Progenitor cell of endocrine pancreas (in vitro differentiated cells): ENCODE results near the gene ASMT. TPM values are rescaled to one million over a fixed set of nuclear protein-coding genes. Genes with fewer than 3 reads are reported as not detected.

Experiments used
- DNase-seq: peaks from one replicate; pipeline ENCODE4 v3.0.0; 2021; ENCODE audit warnings: low spot score; ENCODE audit not compliant: unreplicated experiment
- H3K27ac Mint-ChIP-seq: 2 replicates; pipeline ENCODE4 v1.8.0; 2021; ENCODE audit warnings: mild to moderate bottlenecking, moderate library complexity, mixed read lengths
- H3K27me3 Mint-ChIP-seq: 2 replicates; pipeline ENCODE4 v1.8.0; 2021; ENCODE audit warnings: mixed read lengths
- H3K36me3 Mint-ChIP-seq: 2 replicates; pipeline ENCODE4 v1.8.0; 2022; ENCODE audit warnings: mixed read lengths; ENCODE audit not compliant: insufficient read depth
- H3K4me1 Mint-ChIP-seq: 2 replicates; pipeline ENCODE4 v1.8.0; 2021; ENCODE audit warnings: low read depth, mixed read lengths
- H3K4me3 Mint-ChIP-seq: 2 replicates; pipeline ENCODE4 v1.8.0; 2021; ENCODE audit warnings: low read depth, mild to moderate bottlenecking, moderate library complexity, mixed read lengths
- H3K9me3 Mint-ChIP-seq: 2 replicates; pipeline ENCODE4 v1.8.0; 2021; ENCODE audit warnings: low read depth, mixed read lengths
- total RNA-seq: library from RNA; stranded (reverse); gene quantifications from 2 replicates; pipeline ENCODE4 v1.2.1, GENCODE V29; 2021
- TF ChIP-seq, protein P1 (sequence below): fragments of 200-600 bp; sonication (generic); IDR thresholded peaks from one replicate; pipeline ENCODE4 v1.5.0; 2021; ENCODE audit warnings: antibody characterized with exemption, mild to moderate bottlenecking; ENCODE audit not compliant: unreplicated experiment

Gene ASMT
- total RNA-seq, 1 donor from 2014 or later = 0.36 TPM

DNA sequence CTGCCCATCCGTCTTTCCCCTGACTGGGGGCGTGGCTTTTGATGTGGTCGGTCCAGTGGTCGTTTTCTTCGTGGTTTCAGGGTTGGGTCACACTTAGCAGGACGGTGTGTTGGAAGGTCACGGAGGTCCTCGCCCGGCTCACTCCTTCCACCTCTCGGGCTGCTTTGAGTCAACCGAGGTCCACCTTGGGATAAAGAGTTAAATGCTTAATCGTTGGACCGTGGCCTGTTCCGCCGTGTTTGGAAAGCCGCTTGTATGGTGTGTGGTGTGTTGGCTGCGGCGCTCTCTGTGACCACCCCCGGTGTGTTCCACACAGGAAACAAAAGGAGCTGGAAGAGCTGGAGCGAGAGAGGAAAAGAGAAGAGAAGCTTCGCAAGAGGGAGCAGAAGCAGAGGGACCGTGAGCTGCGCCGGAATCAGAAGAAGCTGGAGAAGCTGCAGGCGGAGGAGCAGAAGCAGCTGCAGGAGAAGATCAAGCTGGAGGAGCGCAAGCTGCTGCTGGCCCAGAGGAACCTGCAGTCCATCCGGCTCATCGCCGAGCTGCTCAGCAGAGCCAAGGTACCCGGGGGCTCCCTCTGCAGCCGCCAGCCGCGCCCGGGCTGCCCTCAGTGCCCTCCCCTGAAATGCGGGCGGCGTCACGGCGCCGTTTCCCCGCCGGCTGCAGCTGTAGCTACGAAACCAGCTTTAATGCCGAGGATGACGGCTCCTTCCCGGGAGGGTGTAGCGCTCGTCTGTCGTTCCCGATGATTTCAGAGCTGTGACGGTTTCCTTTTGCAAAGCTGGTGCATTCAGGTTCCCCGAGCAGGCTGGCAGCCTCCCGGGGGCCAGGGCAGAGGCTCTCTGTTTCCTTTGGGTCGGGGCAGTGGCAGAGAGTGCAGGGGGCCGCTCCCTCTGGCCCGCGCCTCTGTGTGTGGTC, 15.7 kb upstream of the ASMT start:
- Mint-ChIP-seq H3K4me3 (no peak overlapping the region), H3K36me3 (peaks cover 39% of the 10 kb centered on the region), H3K27me3 (no peaks in the 10 kb centered on the region), H3K4me1 (no peaks in the 10 kb centered on the region), H3K27ac (peak overlapping the region; percentile 4), H3K9me3 (no peaks in the 10 kb centered on the region)
- TF ChIP-seq, protein P1, sequence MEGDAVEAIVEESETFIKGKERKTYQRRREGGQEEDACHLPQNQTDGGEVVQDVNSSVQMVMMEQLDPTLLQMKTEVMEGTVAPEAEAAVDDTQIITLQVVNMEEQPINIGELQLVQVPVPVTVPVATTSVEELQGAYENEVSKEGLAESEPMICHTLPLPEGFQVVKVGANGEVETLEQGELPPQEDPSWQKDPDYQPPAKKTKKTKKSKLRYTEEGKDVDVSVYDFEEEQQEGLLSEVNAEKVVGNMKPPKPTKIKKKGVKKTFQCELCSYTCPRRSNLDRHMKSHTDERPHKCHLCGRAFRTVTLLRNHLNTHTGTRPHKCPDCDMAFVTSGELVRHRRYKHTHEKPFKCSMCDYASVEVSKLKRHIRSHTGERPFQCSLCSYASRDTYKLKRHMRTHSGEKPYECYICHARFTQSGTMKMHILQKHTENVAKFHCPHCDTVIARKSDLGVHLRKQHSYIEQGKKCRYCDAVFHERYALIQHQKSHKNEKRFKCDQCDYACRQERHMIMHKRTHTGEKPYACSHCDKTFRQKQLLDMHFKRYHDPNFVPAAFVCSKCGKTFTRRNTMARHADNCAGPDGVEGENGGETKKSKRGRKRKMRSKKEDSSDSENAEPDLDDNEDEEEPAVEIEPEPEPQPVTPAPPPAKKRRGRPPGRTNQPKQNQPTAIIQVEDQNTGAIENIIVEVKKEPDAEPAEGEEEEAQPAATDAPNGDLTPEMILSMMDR = no peak
- no peak for DNase-seq

DNA sequence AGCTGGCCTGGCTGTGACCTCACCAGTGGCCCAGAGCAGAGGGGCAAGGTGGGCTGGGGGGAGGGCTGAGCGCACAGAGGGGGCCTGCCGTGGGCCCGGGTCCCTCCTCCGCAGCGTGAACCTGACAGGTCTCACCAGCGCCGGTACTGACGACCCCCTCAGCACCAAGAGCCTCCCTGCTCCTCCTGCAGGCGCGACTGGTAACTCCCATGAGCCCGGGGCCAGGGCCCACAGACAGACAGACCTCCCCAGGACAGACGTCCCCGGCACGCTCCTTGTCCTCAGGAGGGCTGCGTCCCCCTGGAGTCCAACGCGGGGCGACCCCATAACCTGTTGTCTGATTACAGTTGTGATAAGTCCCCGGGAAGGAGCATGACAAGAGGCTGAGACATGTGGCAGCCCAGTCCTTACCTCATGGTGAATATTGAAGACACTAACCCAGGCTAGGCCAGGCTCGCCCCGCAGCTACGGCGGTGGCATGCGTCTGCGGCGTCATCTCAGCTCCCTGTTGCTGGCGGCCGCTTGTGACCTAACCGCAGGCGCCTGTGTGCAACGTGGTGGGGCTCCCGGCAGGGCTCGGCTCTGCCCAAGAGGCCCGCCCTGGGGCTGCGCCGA, 15.0 kb upstream of the ASMT start:
- peaks cover 43% of the 10 kb centered on the region for H3K36me3 Mint-ChIP-seq
- H3K9me3 Mint-ChIP-seq = no peaks in the 10 kb centered on the region
- TF ChIP-seq, protein P1 = no peak
- no peaks in the 10 kb centered on the region for H3K4me1 Mint-ChIP-seq
- no peak overlapping the region for H3K27ac Mint-ChIP-seq
- no peaks in the 10 kb centered on the region for H3K27me3 Mint-ChIP-seq
- no peak overlapping the region for H3K4me3 Mint-ChIP-seq
- no peak for DNase-seq

DNA sequence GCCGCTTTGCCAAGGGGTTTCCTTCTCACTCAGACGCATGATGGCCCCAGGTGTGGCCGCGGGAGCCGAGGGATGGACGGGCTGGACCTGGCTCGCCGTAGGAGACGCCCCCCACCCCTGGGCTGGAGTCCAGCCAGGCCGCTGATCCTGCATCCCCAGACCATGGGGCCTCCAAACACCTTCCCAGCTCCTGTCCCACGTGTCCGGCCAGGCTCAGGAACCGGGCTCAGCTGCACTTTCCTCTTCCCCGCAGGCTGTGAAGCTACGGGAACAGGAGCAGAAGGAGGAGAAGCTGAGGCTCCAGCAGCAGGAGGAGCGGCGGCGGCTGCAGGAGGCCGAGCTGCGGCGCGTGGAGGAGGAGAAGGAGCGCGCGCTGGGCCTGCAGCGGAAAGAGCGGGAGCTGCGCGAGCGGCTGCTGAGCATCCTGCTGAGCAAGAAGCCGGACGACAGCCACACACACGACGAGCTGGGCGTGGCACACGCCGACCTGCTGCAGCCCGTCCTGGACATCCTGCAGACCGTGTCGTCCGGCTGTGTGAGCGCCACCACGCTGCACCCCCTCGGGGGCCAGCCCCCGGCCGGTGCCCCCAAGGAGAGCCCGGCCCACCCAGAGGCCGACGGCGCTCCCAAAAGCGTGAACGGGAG, 14.3 kb upstream of the ASMT start:
- H3K27me3 Mint-ChIP-seq = no peaks in the 10 kb centered on the region
- TF ChIP-seq, protein P1 = no peak
- H3K4me1 Mint-ChIP-seq = no peaks in the 10 kb centered on the region
- H3K4me3 Mint-ChIP-seq = no peak overlapping the region
- H3K27ac Mint-ChIP-seq = no peak overlapping the region
- no peak for DNase-seq
- no peaks in the 10 kb centered on the region for H3K9me3 Mint-ChIP-seq
- H3K36me3 Mint-ChIP-seq = peaks cover 40% of the 10 kb centered on the region

DNA sequence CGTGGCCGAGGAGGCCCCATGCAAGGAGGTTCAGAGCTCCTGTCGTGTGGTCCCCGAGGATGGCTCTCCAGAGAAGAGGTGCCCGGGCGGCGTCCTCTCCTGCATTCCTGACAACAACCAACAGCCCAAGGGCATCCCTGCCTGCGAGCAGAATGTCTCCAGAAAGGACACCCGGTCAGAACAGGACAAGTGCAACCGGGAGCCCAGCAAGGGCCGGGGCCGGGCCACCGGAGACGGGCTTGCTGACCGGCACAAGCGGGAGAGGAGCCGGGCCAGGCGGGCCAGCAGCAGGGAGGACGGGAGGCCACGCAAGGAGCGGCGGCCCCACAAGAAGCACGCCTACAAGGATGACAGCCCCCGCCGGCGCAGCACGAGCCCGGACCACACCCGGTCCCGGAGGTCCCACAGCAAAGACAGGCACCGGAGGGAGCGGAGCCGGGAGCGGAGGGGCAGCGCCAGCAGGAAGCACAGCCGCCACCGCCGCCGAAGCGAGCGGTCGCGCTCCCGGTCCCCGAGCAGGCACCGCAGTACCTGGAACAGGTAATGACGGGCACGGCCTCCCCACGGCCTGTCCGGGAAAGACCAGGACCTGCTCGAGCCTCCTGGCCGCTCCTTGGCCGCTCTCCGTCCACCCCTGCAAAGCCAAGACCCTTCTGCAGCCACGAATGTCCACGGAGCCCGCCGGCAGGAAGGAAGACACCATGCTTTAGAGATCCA, 13.7 kb upstream of the ASMT start:
- Mint-ChIP-seq H3K9me3 (no peaks in the 10 kb centered on the region), H3K36me3 (peaks cover 40% of the 10 kb centered on the region), H3K4me3 (no peak overlapping the region), H3K27me3 (no peaks in the 10 kb centered on the region), H3K4me1 (no peaks in the 10 kb centered on the region), H3K27ac (no peak overlapping the region)
- TF ChIP-seq, protein P1 = no peak
- DNase-seq = no peak

DNA sequence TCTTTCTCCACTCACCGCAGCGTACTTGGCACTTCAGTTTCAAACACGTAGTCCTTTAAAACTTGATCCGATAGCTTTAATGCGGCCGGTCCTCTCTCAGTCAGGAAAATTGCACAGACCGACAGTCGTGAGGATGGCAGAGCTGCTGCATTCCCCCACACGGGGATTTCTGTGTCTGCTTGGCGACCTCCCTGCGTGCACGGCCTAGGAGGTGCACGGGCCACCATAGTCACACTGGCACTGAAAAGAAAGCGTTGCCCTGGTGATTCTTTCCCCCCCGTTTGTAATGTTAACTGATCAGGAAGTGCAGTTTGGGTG, 13.1 kb upstream of the ASMT start:
- Mint-ChIP-seq H3K4me1 (no peaks in the 10 kb centered on the region), H3K9me3 (no peaks in the 10 kb centered on the region), H3K4me3 (no peak overlapping the region), H3K27ac (no peak overlapping the region), H3K36me3 (peaks cover 38% of the 10 kb centered on the region), H3K27me3 (no peaks in the 10 kb centered on the region)
- DNase-seq = no peak
- TF ChIP-seq, protein P1 = no peak
